ENCODE data around the gene FOS.

Gene FOS

GRCh38 chr14:75244121-75244520 is 34.5 kb upstream of the FOS start:
- H3K9me3 Mint-ChIP-seq = no peaks in the 10 kb centered on the region
- H3K27me3 Mint-ChIP-seq = peaks cover 14% of the 10 kb centered on the region
- H3K27ac Mint-ChIP-seq = no peak overlapping the region
- H3K4me1 Mint-ChIP-seq = peaks cover 8% of the 10 kb centered on the region
- no peaks in the 10 kb centered on the region for H3K36me3 Mint-ChIP-seq
- ATAC-seq (ENCODE audit: low read depth) (no peak), DNase-seq (ENCODE audit: low spot score in 2 of 2) (no peak)
- H3K4me3 Mint-ChIP-seq = no peak overlapping the region

GRCh38 chr14:75246546-75247285 is 31.9 kb upstream of the FOS start:
- Mint-ChIP-seq H3K27me3 (peaks cover 12% of the 10 kb centered on the region), H3K27ac (no peak overlapping the region), H3K36me3 (no peaks in the 10 kb centered on the region), H3K9me3 (no peaks in the 10 kb centered on the region), H3K4me3 (no peak overlapping the region), H3K4me1 (peaks cover 15% of the 10 kb centered on the region)
- no peak for ATAC-seq (ENCODE audit: low read depth)
- DNase-seq (ENCODE audit: low spot score in 2 of 2) = no peak

- H3K4me3 Mint-ChIP-seq = peak overlapping the region; percentile 12
- ATAC-seq (ENCODE audit: low read depth) (peak; percentile 60), DNase-seq (ENCODE audit: low spot score in 2 of 2) (no peak)
- no peaks in the 10 kb centered on the region for H3K36me3 Mint-ChIP-seq
- peaks cover 15% of the 10 kb centered on the region for H3K4me1 Mint-ChIP-seq
- peak overlapping the region; percentile 2 for H3K27ac Mint-ChIP-seq
- H3K9me3 Mint-ChIP-seq = no peaks in the 10 kb centered on the region
- H3K27me3 Mint-ChIP-seq = peaks cover 10% of the 10 kb centered on the region
Measured at GRCh38 chr14:75247286-75247922, 31.2 kb upstream of the FOS start.

- H3K4me3 Mint-ChIP-seq = peak overlapping the region; percentile 12
- H3K4me1 Mint-ChIP-seq = peaks cover 15% of the 10 kb centered on the region
- H3K9me3 Mint-ChIP-seq = no peaks in the 10 kb centered on the region
- no peaks in the 10 kb centered on the region for H3K36me3 Mint-ChIP-seq
- DNase-seq (ENCODE audit: low spot score in 2 of 2) (no peak), ATAC-seq (ENCODE audit: low read depth) (no peak)
- no peak overlapping the region for H3K27ac Mint-ChIP-seq
- H3K27me3 Mint-ChIP-seq = peaks cover 7% of the 10 kb centered on the region
Measured at GRCh38 chr14:75247939-75248338, 30.7 kb upstream of the FOS start.

GRCh38 chr14:75249251-75249957 is 29.2 kb upstream of the FOS start:
- Mint-ChIP-seq H3K36me3 (no peaks in the 10 kb centered on the region), H3K27me3 (peaks cover 5% of the 10 kb centered on the region), H3K4me3 (peak overlapping the region; percentile 12), H3K27ac (peak overlapping the region; percentile 86), H3K9me3 (no peaks in the 10 kb centered on the region), H3K4me1 (peaks cover 15% of the 10 kb centered on the region)
- ATAC-seq (ENCODE audit: low read depth) (peak; percentile 78), DNase-seq (ENCODE audit: low spot score in 2 of 2) (no peak)

- H3K4me1 Mint-ChIP-seq = peaks cover 15% of the 10 kb centered on the region
- no peaks in the 10 kb centered on the region for H3K9me3 Mint-ChIP-seq
- DNase-seq (ENCODE audit: low spot score in 2 of 2) (no peak), ATAC-seq (ENCODE audit: low read depth) (no peak)
- H3K27me3 Mint-ChIP-seq = peaks cover 5% of the 10 kb centered on the region
- H3K4me3 Mint-ChIP-seq = no peak overlapping the region
- peak overlapping the region; percentile 86 for H3K27ac Mint-ChIP-seq
- no peaks in the 10 kb centered on the region for H3K36me3 Mint-ChIP-seq
Measured at GRCh38 chr14:75249958-75250336, 28.7 kb upstream of the FOS start.

- ATAC-seq (ENCODE audit: low read depth) (no peak), DNase-seq (ENCODE audit: low spot score in 2 of 2) (no peak)
- Mint-ChIP-seq H3K4me3 (no peak overlapping the region), H3K27ac (no peak overlapping the region), H3K27me3 (peaks cover 5% of the 10 kb centered on the region), H3K9me3 (no peaks in the 10 kb centered on the region), H3K36me3 (no peaks in the 10 kb centered on the region), H3K4me1 (peaks cover 15% of the 10 kb centered on the region)
Measured at GRCh38 chr14:75250800-75251199, 27.8 kb upstream of the FOS start.

GRCh38 chr14:75252254-75252837 is 26.3 kb upstream of the FOS start:
- H3K9me3 Mint-ChIP-seq = no peaks in the 10 kb centered on the region
- no peak for DNase-seq (ENCODE audit: low spot score in 2 of 2)
- no peaks in the 10 kb centered on the region for H3K36me3 Mint-ChIP-seq
- peaks cover 15% of the 10 kb centered on the region for H3K4me1 Mint-ChIP-seq
- H3K4me3 Mint-ChIP-seq = no peak overlapping the region
- no peak overlapping the region for H3K27ac Mint-ChIP-seq
- no peak for ATAC-seq (ENCODE audit: low read depth)
- peaks cover 3% of the 10 kb centered on the region for H3K27me3 Mint-ChIP-seq

GRCh38 chr14:75254381-75254822 is 24.2 kb upstream of the FOS start:
- DNase-seq (ENCODE audit: low spot score in 2 of 2) (no peak), ATAC-seq (ENCODE audit: low read depth) (no peak)
- H3K9me3 Mint-ChIP-seq = no peaks in the 10 kb centered on the region
- H3K36me3 Mint-ChIP-seq = no peaks in the 10 kb centered on the region
- H3K4me1 Mint-ChIP-seq = peaks cover 19% of the 10 kb centered on the region
- H3K27ac Mint-ChIP-seq = no peak overlapping the region
- H3K27me3 Mint-ChIP-seq = peaks cover 2% of the 10 kb centered on the region
- no peak overlapping the region for H3K4me3 Mint-ChIP-seq

- Mint-ChIP-seq H3K9me3 (no peaks in the 10 kb centered on the region), H3K27me3 (peaks cover 2% of the 10 kb centered on the region), H3K4me1 (peaks cover 16% of the 10 kb centered on the region), H3K27ac (no peak overlapping the region), H3K4me3 (no peak overlapping the region), H3K36me3 (no peaks in the 10 kb centered on the region)
- DNase-seq (ENCODE audit: low spot score in 2 of 2) (no peak), ATAC-seq (ENCODE audit: low read depth) (no peak)
Measured at GRCh38 chr14:75254901-75255584, 23.6 kb upstream of the FOS start.

GRCh38 chr14:75258079-75258802 is 20.4 kb upstream of the FOS start:
- H3K27me3 Mint-ChIP-seq = peaks cover 2% of the 10 kb centered on the region
- DNase-seq (ENCODE audit: low spot score in 2 of 2) = no peak
- no peaks in the 10 kb centered on the region for H3K36me3 Mint-ChIP-seq

GRCh38 chr14:75258803-75259509 is 19.7 kb upstream of the FOS start:
- H3K4me1 Mint-ChIP-seq = peaks cover 25% of the 10 kb centered on the region
- H3K27ac Mint-ChIP-seq = peak overlapping the region; percentile 99
- H3K4me3 Mint-ChIP-seq = peak overlapping the region; percentile 78
- DNase-seq (ENCODE audit: low spot score in 2 of 2) (peak; percentile 99), ATAC-seq (ENCODE audit: low read depth) (peak; percentile 86)
- H3K27me3 Mint-ChIP-seq = peaks cover 2% of the 10 kb centered on the region
- H3K9me3 Mint-ChIP-seq = no peaks in the 10 kb centered on the region
- no peaks in the 10 kb centered on the region for H3K36me3 Mint-ChIP-seq

More at GRCh38 chr14:75258079-75258802, 20.4 kb upstream of the FOS start:
- peak overlapping the region; percentile 78 for H3K4me3 Mint-ChIP-seq
- ATAC-seq (ENCODE audit: low read depth) = no peak
- peaks cover 25% of the 10 kb centered on the region for H3K4me1 Mint-ChIP-seq
- H3K9me3 Mint-ChIP-seq = no peaks in the 10 kb centered on the region
- peak overlapping the region; percentile 99 for H3K27ac Mint-ChIP-seq

- ATAC-seq (ENCODE audit: low read depth) (peak; percentile 11), DNase-seq (ENCODE audit: low spot score in 2 of 2) (no peak)
- Mint-ChIP-seq H3K27ac (peak overlapping the region; percentile 99), H3K36me3 (no peaks in the 10 kb centered on the region), H3K9me3 (no peaks in the 10 kb centered on the region), H3K4me3 (peak overlapping the region; percentile 78), H3K4me1 (peaks cover 25% of the 10 kb centered on the region), H3K27me3 (peaks cover 2% of the 10 kb centered on the region)
Measured at GRCh38 chr14:75259510-75259855, 19.1 kb upstream of the FOS start.

Measured in memory B cell (primary cell).